GM10266 (cell line): ENCODE results near the gene PTPRN2.
"Not testable (repeated sequence)": the region's sequence is repeated elsewhere in the genome, so short reads cannot be mapped to it uniquely, and the experiment has no call there.

Experiments used
- DNase-seq: peaks from one replicate; pipeline ENCODE4 v3.0.0; 2012; ENCODE audit errors: extremely low spot score
- TF ChIP-seq, protein P1 (sequence below): IDR thresholded peaks from 2 replicates; pipeline ENCODE4 v1.5.1; 2012; ENCODE audit warnings: mild to moderate bottlenecking, low read depth; ENCODE audit not compliant: control insufficient read depth, insufficient read depth; ENCODE audit errors: missing control alignments

The PTPRN2 gene

DNA sequence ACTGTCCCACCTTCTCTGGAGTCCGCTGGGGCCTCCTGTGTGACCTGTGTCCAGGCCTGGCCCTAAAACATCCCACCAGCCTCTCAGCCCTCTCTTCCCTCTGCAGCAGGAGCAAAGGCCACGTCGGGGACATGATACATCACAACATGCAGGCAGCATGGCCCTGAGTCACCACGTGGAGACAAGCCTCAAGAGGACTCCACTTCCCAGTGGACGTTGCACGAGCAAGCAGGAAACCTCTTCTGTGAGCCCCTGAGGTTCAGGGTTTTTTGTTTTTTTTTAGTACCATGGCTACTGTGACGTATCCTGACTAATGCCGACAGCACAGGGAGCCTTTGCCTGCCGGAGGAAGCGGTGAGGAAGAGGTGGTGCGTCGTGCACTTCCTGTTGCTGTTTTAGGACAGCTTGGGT lies 1084.9 kb downstream of the PTPRN2 start:
- no peak for DNase-seq
- TF ChIP-seq, protein P1, sequence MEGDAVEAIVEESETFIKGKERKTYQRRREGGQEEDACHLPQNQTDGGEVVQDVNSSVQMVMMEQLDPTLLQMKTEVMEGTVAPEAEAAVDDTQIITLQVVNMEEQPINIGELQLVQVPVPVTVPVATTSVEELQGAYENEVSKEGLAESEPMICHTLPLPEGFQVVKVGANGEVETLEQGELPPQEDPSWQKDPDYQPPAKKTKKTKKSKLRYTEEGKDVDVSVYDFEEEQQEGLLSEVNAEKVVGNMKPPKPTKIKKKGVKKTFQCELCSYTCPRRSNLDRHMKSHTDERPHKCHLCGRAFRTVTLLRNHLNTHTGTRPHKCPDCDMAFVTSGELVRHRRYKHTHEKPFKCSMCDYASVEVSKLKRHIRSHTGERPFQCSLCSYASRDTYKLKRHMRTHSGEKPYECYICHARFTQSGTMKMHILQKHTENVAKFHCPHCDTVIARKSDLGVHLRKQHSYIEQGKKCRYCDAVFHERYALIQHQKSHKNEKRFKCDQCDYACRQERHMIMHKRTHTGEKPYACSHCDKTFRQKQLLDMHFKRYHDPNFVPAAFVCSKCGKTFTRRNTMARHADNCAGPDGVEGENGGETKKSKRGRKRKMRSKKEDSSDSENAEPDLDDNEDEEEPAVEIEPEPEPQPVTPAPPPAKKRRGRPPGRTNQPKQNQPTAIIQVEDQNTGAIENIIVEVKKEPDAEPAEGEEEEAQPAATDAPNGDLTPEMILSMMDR: no peak

DNA sequence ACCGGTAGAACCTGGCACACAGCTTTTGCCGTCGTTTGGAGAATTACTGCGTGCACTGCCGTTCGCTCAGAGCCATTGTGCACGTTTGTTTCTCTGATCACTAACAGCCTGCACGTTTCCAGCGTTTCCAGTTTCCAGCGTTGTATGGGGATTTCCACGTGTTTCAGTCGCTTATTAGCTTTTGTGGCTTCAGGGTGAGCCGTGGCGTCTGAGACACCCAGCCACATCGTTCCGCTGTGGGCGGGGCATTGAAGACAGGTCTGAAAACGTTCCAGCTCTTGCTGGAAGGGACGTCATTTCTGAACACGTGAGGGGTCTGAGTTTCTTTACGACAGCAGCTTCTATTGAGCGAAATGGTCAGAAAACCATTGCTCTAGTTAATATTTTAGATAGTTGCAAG lies 1086.0 kb downstream of the PTPRN2 start:
- DNase-seq: no peak
- TF ChIP-seq, protein P1: no peak

DNA sequence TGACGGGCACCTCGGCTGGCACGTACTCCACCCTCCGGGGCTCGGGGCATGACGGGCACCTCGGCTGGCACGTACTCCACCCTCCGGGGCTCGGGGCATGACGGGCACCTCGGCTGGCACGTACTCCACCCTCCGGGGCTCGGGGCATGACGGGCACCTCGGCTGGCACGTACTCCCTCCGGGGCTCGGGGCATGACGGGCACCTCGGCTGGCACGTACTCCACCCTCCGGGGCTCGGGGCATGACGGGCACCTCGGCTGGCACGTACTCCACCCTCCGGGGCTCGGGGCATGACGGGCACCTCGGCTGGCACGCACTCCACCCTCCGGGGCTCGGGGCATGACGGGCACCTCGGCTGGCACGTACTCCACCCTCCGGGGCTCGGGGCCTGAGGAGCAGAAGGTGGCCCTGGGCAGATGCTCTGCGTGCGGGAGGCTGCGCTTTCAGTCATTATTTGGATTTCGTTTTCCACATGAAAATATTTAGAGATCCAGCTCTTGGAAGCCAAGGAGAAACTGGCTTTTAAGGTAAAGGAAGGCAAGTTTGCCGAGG lies 1086.6 kb downstream of the PTPRN2 start:
- not testable (repeated sequence) for DNase-seq

DNA sequence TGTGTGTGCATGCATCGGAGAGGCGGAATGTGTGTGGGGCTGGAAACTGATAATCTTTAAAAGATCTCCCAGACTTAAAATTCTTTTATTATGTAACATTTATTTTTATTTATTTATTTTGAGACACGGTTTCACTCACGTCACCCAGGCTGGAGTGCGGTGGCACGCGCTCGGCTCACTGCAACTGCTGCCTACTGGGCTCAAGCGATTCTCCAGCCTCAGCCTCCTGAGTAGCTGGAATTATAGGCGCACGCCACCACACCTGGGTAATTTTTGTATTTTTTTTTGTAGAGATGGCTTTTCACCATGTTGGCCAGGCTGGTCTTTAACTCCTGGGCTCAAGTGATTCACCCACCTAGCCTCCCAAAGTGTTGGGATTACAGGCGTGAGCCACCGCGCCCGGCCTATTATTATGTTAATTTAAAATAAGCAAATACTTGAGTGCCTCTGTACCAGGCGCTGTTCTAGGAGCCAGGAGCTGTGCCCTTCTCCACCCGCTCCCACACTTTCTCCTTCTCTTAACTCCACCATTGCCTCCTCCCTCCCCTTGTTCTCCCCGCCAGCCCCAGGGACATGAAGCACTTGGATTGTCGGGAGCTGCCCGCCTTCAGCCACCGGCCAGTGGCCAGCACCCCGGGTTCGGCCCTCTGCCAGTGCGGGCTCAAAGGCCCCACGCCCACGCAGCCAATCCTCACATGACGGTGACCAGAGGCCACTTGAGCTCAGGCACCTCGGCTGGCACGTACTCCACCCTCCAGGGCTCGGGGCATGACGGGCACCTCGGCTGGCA lies 1087.3 kb downstream of the PTPRN2 start:
- no peak for DNase-seq
- TF ChIP-seq, protein P1: no peak

DNA sequence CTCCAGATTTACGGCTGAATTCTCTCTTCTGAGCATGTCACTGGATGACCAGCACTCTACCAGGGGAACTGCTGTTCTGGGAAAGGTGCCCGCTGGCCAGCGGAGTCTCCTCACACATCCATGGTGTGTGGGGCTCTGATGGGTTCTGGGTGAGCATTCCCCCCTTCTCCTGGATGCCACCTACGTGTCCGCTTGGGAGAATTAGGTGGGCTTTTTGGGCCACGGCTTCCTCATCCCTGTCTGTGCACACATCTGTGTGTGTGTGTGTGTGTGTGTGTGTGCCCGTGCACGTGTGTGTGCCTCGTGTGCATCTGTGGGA lies 1087.8 kb downstream of the PTPRN2 start:
- TF ChIP-seq, protein P1: no peak
- no peak for DNase-seq

DNA sequence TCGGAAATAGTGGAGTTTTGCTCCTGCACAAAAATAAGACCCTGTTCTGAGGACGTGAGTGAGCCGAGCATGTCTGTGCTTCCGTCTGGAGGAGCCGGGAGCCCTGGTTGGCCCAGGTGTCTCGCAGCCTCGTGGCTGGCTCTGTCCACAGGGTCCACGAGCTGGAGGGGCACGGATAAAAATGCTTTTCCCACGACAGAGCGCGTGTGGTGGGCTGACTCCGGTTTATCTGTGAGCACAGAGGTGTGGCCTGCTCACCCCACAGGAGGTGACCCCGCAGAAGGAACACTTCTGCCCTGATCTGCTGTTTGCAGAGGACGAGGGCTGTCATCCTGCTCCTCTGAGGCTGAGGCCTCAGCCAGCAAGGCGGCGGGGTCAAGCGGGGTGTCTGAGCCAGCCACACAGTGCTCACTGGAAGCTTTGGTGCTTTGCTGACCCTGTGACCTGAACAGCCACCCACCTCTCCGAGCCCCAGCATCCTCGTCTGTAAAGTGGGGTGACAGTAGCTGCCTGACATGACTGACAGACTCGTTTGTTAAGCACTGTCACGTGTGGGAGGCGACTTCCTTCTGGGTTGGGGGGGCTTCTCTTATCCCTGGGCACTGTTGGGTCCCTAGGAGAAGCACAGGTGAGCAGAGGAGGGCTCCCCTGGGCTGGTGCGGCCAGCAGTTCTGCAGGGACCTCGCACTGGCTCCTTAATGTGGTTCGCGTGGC lies 1088.3 kb downstream of the PTPRN2 start:
- TF ChIP-seq, protein P1: no peak
- DNase-seq: no peak

DNA sequence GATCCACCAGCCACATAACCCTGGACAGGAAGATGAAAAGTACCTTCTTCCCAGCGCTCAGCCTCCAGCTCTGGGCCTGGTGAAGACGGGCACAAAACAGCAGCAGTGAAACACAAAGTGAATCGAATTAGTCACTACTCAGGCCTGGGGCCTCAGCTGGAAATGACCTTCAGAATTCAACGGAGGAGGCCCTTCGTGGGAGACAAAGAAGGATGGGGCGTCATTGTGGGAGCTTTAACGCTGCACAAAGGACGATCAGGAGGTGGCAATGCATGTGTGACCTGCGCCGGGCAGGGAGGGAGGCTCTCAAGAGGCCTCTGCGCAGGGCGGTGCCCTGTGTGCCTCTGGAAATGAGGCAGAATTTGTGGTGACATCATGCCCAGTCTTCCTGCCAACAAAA lies 1089.0 kb downstream of the PTPRN2 start:
- TF ChIP-seq, protein P1: no peak
- no peak for DNase-seq
